Hematopoietic multipotent progenitor cell treated with erythropoietin and hydrocortisone succinate and interleukin-3 and kit ligand, for 17 days (in vitro differentiated cells): ENCODE results near the gene DIRAS1.
"Not testable (repeated sequence)": the region's sequence is repeated elsewhere in the genome, so short reads cannot be mapped to it uniquely, and the experiment has no call there.

Source experiments
- DNase-seq: peaks from one replicate; pipeline ENCODE4 v3.0.0-alpha.2; 2015; ENCODE audit warnings: low spot score

DIRAS1 gene

GRCh38 chr19:2676823-2677222 is 44.3 kb downstream of the DIRAS1 start:
- DNase-seq = no peak

DNA sequence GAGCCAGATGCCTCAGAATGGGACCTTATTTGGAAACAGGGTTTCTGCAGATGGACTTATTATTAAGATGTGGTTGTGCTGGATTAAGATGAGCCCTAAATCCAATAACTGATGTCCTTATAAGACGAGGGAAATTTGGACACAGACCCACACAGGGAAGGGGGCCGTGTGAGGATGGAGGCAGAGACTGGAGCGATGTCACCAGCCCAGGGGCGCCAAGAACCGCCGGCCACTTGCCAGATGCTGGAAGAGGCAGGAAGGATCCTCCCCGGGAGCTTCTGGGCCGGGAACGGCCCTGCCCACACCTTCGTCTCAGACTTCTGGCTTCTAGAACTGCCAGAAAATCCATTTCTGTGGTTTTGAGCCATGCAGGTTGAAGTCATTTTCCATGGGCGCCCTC is 45.3 kb downstream of the DIRAS1 start:
- no peak for DNase-seq

DNA sequence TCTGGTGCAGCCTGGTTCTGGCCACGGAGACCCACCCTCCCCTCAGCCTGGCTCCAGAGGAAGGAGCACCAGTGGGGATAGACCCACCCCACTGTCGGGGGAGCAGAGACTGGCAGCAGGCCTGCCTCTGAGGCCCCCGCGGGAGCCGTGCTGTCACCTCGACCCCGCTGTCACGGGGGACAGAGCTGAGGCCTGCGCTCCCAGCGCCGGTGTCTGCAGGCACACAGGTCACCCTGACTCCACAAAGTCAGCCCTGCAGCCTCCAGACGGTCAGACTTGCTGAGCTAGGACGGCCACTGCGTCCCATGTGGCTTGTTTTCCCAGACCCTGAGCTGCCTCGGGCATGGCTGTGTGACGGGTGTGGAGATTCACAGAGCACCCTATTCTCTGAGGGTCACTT is 51.0 kb downstream of the DIRAS1 start:
- DNase-seq = no peak

GRCh38 chr19:2668175-2668763 is 52.9 kb downstream of the DIRAS1 start:
- DNase-seq = no peak

GRCh38 chr19:2667349-2667748 is 53.8 kb downstream of the DIRAS1 start:
- not testable (repeated sequence) for DNase-seq

- DNase-seq = no peak
Observed at GRCh38 chr19:2666344-2666994, 54.7 kb downstream of the DIRAS1 start.

GRCh38 chr19:2665103-2665502 is 56.1 kb downstream of the DIRAS1 start:
- DNase-seq = no peak
